Germinal center (tissue), 1 donor: Measurements from ENCODE around the gene DUSP12.
"Not testable (repeated sequence)": the region's sequence is repeated elsewhere in the genome, so short reads cannot be mapped to it uniquely, and the experiment has no call there.

Experiments
- DNase-seq: peaks from one replicate; pipeline ENCODE4 v3.0.0; 2012; ENCODE audit warnings: mixed read lengths, low spot score

Gene DUSP12

GRCh38 chr1:161749509-161750407 is at the start of gene DUSP12:
DUSP12 (plus strand) TSS chr1:161749786; CDS start chr1:161749802, 16 bp downstream.
- peak; percentile 86 for DNase-seq

GRCh38 chr1:161702250-161702649 is 47.3 kb upstream of the DUSP12 start:
- DNase-seq, result no peak

- peak; percentile 75 for DNase-seq
These were observed 44.0 kb upstream of the DUSP12 start for GRCh38 chr1:161705537-161705936.

GRCh38 chr1:161706113-161706481 is 43.5 kb upstream of the DUSP12 start:
- DNase-seq, result no peak

- DNase-seq, result peak; percentile 53
These were observed 42.9 kb upstream of the DUSP12 start, which contains the start of gene FCRLA for GRCh38 chr1:161706482-161707347. FCRLA (plus strand) TSS chr1:161707229; CDS start chr1:161707265, 36 bp downstream.

GRCh38 chr1:161707503-161707902 is 42.1 kb upstream of the DUSP12 start:
- no peak for DNase-seq

GRCh38 chr1:161709373-161709772 is 40.2 kb upstream of the DUSP12 start:
- DNase-seq, result no peak

- no peak for DNase-seq
These were observed 39.0 kb upstream of the DUSP12 start for GRCh38 chr1:161710560-161710959.

GRCh38 chr1:161718559-161719324 is 30.8 kb upstream of the DUSP12 start:
- peak; percentile 51 for DNase-seq

- no peak for DNase-seq
These were observed 30.3 kb upstream of the DUSP12 start for GRCh38 chr1:161719325-161719611.

GRCh38 chr1:161720422-161720821 is 29.2 kb upstream of the DUSP12 start:
- DNase-seq, result no peak

GRCh38 chr1:161720956-161721737 is 28.4 kb upstream of the DUSP12 start, which contains the start of gene FCRLB:
FCRLB (plus strand) TSS chr1:161721544; CDS start chr1:161722673, 1,129 bp downstream.
- no peak for DNase-seq

- DNase-seq, result no peak
These were observed 27.7 kb upstream of the DUSP12 start for GRCh38 chr1:161721738-161722343.

- no peak for DNase-seq
These were observed 27.2 kb upstream of the DUSP12 start for GRCh38 chr1:161722406-161722805.

- no peak for DNase-seq
These were observed 26.0 kb upstream of the DUSP12 start for GRCh38 chr1:161723459-161724141.

- not testable (repeated sequence) for DNase-seq
These were observed 24.2 kb upstream of the DUSP12 start for GRCh38 chr1:161725258-161725907.

- DNase-seq, result peak; percentile 38
These were observed 23.6 kb upstream of the DUSP12 start for GRCh38 chr1:161725908-161726472.

GRCh38 chr1:161726473-161727255 is 22.9 kb upstream of the DUSP12 start:
- DNase-seq, result peak; percentile 79
